ENCODE results near the gene CEP104.

The CEP104 gene

DNA sequence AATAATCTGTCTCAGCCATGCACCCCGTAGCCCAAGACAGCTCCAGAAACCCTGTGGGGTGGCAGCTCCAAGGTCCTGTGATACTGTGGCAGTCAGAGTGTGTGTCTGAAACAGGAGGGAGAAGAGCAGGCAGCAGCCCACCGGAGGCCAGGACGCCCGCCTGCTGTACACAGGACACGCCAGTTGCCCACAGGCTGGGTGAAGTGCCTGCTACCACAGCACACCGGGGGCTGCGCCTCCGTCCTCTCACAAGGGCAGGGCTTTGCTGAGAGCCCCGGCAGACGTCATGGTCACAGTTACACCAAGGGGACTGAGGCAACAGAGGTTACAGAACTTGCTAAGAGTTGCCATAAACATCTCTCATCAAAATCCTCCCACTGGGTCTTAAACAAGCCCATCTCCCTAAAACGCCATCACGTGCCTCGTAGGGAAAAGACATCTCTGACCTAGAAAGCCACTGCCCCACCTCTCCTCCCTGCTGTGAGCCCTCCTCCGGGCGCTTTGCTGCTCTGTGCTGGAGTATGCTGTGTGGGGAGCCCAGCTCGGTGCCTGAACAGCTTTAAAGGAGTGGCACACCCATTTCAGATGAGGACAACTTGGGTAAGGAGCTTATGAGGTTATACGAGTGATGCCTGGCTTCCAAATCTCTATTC, 37.7 kb upstream of the CEP104 start:
- no peak for DNase-seq (ENCODE audit: low spot score)

DNA sequence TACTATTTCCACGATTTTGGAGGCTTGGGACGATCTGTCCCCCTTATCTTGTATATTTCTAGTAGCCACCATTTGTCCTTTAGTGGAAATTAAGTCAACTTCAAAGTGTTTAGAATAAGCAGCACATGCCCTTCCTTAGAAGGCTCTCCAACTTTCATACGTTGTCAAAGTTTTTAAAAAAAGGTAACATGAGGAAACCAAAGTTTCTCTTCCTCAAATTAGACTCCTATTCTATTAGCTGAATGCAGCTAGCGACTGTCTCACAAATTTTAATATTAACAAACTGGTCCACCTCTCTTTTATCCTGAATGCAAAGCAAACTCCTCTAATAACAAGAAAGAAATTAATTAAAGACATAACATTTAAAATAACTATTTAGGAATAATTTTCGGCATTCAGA, 36.2 kb upstream of the CEP104 start:
- DNase-seq (ENCODE audit: low spot score) = no peak

DNA sequence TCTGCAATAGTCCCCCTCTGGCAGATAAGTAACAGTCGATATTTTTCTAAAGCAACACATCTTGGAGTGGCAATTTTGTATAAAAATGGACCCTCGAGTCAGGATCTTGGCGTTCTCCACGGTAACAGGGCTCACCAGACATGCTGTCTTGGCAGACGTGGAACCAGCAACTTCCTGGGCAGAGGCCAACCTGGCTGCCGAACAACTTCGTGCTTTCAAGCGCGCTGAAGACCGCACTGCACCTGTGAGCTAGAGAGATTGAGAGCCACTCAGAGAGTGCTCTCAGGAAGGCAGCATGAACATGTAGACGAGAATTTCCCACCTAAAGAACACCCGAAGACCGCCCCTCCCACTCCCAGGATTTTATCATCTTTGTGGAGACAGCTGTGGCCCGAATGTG, 35.7 kb upstream of the CEP104 start:
- peak; percentile 59 for DNase-seq (ENCODE audit: low spot score)

DNA sequence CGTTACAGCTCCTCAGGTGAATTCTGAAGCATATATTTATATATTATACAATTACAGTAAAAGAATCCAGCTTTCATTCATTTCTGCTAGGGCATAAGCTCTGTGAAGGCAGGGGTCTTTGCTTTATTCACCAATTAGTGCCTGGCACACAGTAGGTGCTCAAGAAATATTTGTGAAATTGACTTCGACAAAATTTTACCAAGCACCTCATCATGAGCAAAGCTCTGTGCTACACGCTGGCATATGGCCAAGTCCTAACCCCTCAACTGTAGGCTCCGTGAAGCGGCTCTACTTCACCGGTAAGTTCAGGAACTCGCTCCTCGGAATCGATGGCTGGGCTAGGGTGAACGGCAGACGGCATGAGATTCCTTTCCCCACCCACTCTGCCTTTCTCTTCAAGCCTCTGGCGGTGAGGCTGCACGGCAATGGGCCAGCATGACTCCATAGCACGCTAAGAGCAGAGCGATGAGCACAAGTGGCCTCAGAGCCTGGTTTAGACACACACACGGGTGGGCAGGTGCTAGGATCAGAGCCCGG, 34.4 kb upstream of the CEP104 start:
- DNase-seq (ENCODE audit: low spot score) = no peak

DNA sequence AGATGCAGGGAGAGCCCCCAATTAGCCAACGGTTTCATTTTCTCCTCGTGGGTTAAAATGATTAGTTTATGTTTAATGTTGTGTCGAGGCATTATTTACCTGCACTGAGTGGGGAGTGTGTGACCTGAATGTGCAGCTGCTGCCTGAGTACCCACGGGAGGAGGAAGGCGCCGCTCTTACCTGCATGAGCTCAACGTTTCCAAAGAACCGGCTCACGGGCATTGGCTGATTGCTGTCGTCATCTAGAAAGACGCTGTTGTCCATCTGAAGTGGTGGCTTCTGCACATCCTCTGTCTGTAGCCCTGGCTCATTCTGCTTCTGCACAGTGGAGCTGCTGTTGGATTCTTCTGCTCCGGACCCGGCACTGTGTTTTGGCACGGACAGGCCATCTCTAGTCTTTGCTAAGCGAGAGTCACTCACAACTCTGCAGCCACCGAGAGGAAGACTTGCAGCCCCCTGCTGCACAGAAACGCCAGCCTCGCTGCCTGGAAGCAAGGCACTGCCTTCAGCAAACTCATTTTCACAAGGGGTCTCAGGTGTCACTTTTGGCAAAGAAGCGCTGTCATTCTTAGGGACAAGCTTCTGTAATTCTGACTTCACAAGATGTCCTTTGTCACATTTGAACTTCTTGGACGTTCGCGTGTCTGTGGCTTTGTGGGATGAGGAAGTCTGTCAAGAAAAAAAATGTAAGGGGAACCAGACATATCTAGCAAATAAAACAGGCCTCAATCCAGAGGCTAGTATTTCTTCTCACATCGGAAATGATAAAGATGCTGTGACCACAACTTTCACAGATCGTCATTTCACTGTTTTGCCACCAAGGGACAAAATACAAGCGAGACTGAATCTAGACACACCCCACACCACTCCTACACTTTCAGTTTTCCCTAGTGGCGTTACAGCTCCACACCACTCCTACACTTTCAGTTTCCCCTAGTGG, 33.6 kb upstream of the CEP104 start:
- no peak for DNase-seq (ENCODE audit: low spot score)

DNA sequence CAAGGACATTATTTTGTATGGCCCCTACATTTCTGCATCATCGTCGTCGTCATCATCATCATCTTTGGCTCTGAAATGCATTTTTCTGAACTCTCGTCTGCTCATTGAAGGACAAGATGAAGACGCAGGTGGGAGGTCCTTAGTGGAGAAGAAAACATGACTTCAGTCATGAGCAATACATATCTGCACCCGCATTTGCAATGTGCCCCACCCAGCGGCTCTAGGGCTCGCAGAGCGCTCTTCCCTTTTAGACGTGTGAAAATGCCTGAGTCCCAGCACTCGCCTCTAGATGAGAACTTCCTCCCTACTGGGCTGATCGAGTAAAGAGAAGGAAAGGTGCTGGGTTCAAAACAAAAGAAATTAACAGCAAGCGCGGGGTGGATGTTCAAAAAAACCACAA, 32.9 kb upstream of the CEP104 start:
- DNase-seq (ENCODE audit: low spot score) = no peak

DNA sequence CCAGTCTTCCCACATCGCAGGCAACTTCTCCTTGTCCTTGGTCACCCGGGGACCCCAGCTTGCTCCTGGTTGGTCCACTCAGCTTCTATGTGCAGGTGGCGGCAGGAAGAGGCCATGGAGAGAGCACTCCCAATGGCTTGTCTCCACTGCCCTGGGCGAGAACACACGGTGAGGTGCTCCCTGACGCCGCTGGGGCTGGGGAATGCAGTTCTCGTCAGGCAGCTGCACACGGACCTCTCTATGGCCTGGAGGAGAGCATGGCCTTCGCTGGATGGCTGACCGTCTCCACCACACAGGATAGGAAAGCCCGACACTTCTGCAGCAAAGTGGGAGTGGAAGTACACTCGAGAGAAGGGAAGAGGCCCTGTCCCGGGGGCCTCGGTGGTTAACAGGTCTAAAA, 31.3 kb upstream of the CEP104 start:
- DNase-seq (ENCODE audit: low spot score) = no peak

DNA sequence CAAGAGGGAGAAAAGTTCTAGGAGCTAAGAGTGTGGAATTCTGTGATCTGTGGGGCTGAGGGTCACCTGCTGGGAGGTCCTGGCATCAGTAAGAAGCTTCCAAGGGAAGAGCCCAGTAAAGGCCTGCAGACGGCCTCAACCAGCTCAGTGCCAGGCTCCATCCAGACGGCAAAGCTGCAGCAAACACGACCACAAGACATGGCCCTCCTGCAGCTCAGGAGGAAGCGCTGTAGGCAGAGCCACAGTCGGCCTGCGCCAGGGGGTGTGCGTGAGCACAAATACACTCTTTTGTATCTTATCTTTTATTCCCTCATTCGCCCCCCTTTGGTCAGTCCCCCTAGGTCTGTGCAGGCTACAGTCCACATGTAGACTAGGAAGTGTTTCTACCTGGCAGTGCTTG, 29.7 kb upstream of the CEP104 start:
- DNase-seq (ENCODE audit: low spot score) = no peak

DNA sequence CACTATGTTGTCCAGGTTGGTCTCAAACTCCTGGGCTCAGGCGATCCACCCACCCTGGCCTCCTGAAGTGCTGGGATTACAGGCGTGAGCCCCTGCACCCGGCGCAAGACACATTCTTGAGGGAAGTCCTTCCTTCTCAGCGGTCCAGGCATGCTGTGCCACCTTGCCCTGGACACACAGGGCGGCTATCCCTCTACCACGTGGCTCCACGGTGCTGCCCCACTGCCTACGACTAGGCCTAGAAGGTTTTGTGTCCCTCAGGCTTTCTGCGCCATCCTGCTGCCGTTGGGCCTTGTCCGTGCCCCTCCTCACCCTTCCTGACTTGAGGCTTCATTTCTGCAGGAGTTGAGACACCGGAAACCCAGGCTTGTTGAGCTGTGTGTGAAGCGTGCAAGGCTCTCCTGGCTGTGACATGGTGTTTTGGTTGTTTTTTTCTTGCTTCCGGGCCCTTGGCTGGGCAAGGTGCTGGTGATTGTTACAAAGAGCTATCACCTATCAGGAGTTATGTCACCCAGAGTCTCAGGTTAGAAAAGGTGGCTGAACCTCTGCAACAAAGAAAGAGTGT, 29.2 kb upstream of the CEP104 start:
- no peak for DNase-seq (ENCODE audit: low spot score)

DNA sequence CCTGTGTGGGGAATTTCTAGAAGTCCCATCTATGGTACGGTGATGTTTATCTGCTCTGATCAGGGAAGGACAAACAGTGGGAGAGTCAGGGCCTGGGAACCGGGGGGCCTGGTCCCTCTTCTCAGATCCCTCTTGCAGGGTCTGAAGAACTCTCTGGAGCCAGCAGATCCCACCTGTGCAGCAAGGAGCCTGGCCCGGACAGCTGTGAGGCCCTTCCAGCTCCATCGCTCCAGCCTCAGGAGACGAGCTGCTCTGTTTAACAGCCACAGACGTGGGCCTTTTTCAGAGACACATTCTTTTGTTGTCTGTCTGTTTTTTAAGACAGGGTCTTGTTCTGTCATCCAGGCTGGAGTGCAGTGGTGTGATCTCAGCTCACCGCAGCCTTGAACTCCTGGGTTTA, 28.6 kb upstream of the CEP104 start:
- DNase-seq (ENCODE audit: low spot score) = no peak

DNA sequence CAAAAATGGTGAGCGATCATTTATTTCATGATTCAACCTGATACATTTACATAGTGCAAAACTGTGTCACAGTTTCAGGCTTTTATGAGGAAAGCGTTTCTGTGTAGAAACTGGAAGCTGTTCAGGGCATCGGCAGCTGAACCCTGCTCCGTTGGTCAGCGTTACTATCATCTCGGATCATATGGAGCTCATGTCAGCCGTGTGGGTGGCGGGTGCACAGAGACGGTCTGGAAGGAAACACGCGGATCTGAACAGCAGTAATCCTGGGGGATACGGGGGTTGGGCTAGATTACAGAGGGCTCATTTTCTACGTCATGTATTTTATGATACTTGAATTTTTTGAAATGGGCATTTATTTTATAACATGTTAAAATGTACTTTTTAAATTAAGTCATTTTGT, 28.0 kb upstream of the CEP104 start:
- DNase-seq (ENCODE audit: low spot score) = no peak

DNA sequence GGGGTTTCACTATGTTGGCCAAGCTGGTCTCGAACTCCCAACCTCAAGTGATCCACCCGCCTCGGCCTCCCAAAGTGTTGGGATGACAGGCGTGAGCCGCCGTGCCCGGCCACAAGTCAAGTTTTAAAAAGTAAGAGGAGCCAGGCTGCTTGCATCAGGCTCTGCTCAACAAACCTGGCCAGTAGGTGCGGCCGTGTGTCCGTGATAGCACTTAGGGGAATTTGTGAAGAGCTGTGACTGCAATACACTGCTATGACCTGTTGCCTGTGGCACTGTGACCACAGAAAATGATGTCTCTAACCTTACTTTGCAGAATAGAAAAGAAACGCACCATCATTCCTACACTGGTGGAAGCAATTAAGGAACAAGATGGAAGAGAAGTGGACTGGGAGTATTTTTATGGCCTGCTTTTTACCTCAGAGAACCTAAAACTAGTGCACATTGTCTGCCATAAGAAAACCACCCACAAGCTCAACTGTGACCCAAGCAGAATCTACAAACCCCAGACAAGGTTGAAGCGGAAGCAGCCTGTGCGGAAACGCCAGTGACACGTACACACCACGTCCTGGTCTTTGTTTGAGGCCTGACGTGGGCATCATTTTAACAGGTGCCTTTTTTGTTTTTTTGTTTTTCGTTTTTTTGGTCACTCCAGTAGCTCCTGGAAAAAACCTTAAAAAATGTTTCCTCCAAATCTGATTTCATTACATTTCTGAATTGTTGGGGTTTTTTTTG, 26.3 kb upstream of the CEP104 start:
- no peak for DNase-seq (ENCODE audit: low spot score)

DNA sequence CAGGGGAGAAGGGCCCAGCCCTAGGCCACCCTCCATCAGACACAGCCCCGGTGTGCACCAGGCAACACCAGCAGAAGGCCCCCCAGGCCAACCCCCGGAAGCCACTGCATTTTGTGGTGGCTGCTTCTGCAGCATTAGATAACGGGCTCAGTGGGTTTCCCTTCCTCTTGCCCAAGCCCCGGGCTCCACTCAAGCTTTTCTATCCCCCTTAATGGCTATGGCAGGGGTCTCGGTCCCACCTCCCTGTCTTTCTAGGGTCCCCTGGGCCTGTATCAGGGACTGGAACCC, 24.1 kb upstream of the CEP104 start:
- DNase-seq (ENCODE audit: low spot score) = no peak

DNA sequence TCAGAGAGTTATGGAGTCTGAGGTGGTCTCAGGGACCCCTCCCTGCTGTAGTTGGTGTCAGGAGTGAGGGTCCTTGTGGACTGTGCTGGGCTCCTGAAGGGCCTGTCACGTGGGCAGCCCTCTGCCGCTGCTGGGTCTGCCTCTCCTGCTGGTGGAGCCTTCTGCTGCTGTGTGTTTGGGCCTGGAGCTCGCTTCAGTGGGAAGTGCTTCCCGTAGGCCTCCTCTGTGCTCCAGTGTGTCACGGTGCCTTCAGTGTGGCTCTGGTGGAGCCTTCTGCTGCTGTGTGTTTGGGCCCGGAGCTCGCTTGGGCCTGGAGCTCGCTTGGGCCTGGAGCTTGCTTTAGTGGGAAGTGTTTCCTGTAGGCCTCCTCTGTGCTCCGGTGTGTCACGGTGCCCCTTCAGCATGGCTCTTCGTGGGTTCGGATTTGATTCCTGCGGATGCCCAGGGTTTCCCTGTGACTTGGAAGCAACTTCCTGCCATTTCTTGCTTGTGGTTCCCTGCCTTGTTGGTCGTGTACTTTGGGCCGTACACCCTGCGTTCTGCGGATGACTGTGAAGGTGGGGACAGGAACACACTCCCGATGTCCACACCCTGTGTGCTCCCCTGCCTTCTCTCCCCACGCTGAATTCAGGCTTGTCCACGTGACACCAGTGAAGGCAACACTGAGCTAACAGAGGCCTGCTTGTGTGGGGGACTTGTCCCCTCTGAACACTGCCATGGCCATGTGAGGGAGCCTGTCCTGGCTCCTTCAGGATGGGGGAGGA, 23.6 kb upstream of the CEP104 start:
- no peak for DNase-seq (ENCODE audit: low spot score)

DNA sequence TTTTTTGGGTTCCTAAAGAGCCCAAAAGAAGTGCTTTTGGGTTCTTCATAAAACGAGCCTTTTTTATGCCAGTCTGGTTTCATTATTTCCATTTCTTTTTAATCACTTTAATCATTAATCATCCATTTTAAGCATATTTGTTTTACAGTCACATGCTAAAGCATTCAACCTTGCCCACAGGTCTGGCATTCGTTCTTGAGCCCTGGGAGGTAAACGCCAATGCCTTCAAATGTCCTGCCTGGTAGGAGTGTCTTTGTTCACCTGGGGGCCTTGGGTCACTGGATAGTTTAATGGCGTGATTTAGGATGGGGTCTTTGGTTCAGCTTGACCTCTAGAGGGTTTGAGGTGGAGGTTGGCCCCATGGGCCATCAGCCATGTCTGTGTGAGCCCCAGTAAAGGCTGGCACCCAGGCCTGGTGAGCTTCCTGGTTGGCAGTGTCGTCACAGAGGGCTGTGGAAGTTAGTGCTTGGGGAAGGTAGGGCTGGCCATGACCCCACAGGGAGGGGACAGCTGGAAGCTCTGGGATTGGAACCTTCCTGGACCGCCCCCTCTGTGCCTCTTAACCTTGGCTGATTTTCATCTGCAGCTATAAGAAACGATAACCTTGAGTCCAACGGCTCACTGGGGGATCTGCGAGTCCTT, 22.9 kb upstream of the CEP104 start:
- DNase-seq (ENCODE audit: low spot score) = no peak

DNA sequence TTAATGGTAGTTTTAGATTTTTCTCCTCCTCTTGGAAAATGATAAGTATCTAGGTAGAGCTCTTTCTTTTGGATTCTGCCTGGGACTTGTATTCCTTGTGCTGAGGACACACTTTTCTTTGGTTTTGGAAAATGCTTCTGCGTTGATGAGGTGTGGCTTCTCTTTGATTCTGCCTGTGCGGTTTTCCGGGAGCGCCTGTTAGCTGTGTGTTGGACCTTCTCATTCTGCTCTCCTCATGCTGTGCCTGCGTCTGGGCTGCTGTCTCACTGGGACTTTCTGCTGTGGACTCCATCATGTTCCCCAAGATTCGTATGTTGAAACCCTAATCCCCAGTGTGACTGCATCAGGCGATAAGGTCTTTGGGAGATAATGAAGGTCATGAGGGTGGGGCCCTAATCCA, 22.1 kb upstream of the CEP104 start:
- DNase-seq (ENCODE audit: low spot score) = no peak

DNA sequence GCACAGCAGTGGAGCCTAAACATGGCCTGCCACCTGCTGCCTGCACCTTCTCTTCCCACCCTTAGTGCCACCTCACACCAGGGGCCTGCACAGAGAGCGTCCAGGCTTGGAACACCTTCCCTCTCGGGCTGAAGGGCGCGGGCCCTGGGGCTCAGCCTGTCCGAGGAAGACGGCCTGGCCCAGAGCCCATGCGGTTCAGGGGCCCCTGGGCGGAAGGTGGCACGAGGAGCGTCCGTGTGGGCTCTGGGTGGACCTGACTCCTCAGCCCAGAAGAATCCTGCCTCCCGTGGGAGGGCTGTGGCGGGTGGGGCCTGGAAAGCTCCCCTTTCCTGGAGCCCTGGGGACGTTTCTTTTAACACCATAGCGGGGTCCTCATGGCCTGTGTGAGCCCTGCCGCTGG, 19.7 kb upstream of the CEP104 start:
- no peak for DNase-seq (ENCODE audit: low spot score)

DNA sequence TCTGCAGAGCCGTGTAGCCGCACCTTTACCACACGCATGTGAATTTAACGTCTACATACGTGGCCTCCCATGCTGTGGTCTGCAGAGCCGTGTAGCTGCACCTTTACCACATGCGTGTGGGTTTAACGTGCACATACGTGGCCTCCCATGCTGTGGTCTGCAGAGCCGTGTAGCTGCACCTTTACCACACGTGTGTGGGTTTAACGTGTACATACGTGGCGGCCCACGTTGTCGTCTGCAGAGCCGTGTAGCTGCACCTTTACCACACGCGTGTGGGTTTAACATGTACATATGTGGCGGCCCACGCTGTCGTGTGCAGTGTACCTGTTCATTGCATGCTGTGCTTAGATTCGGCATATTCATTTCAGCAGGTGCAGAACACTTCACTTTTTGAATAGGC, 17.7 kb upstream of the CEP104 start:
- DNase-seq (ENCODE audit: low spot score) = no peak

DNA sequence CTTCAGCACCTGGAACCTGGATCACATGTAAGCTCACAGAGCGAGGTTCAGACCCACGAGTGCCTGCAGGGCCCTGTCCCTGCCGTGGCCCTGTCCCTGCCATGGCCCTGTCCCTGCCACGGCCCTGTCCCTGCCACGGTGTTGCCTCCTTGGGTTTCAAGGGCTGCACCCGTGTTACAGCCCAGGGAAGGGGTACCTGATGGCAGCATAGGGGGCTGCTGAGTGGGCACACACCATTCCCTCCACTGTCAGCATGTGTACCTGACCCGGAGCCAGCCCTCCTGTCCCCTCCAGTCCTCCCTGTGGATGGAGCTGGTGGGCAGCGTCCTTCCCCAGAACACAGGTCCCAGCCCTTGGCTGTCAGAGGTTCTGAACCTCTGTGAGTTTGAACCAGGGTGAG, 15.5 kb upstream of the CEP104 start:
- no peak for DNase-seq (ENCODE audit: low spot score)

DNA sequence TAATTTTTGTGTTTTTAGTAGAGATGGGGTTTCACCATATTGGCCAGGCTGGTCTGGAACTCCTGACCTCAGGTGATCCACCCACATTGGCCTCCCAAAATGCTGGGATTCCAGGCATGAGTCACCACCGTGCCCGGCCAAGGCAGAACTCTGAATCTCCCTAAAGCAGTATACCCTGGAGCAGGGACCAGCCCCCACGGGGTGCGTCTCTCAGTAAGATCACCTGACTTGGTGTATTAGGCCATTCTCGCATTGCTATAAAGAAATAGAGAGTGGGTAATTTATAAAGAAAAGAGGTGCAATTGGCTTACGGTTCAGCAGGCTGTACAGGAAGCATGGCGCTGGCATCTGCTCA, 14.4 kb upstream of the CEP104 start:
- no peak for DNase-seq (ENCODE audit: low spot score)

DNA sequence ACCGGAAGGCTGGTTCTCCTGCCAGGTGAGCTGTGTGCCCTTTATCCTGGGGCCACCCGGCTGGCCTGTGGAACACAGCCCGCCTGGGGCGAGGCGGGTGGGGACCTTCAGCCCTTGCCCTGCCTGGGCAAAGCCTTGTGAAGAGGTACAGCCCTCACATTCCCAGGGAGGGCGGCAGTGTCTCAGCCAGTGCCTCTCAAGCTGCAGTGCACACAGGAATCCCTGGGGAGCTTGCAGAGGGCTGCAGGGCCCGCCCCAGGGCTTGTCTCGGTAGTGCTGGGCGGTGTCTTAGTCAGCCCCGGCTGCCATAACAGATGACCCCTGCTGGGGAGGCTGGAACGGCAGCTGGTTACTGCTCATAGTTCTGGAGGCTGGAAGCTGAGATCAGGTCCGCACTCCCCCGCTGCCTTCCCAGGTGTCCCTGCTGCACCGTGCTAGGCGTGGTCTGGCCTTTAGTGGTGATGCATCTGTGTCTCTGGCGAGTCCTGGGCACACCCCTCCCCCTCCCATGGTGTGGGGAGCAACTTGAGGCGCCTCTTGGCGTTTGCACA, 12.8 kb upstream of the CEP104 start:
- no peak for DNase-seq (ENCODE audit: low spot score)
